Activated gamma-delta T cell treated with anti-CD3 and anti-CD28 coated beads, Interleukin-2, amount 50 U/mL, for 16 hours (primary cell): ENCODE measurements around the gene HSD17B14.
A peak's percentile ranks its signal among the peaks of the same experiment; 100 is the strongest.
"Not testable (repeated sequence)": the region's sequence is repeated elsewhere in the genome, so short reads cannot be mapped to it uniquely, and the experiment has no call there.

Experiments
- DNase-seq: peaks from one replicate; pipeline ENCODE4 v3.0.0-alpha.2; 2020; ENCODE audit warnings: low read depth

Gene HSD17B14

GRCh38 chr19:48836089-48837017, at the start of gene HSD17B14:
Gene HSD17B14, minus strand, starts transcription at chr19:48836491. Its CDS starts 80 bp downstream, at chr19:48836411.
- no peak for DNase-seq

- no peak for DNase-seq
These were observed 47.4 kb upstream of the HSD17B14 start for GRCh38 chr19:48883726-48884125.

GRCh38 chr19:48881741-48882657, 45.7 kb upstream of the HSD17B14 start:
- no peak for DNase-seq

- not testable (repeated sequence) for DNase-seq
These were observed 43.4 kb upstream of the HSD17B14 start for GRCh38 chr19:48879696-48880095.

GRCh38 chr19:48879025-48879637, 42.8 kb upstream of the HSD17B14 start:
- no peak for DNase-seq

GRCh38 chr19:48878196-48879024, 42.1 kb upstream of the HSD17B14 start:
- DNase-seq = no peak

GRCh38 chr19:48877855-48878195, 41.5 kb upstream of the HSD17B14 start:
- no peak for DNase-seq

- not testable (repeated sequence) for DNase-seq
These were observed 40.0 kb upstream of the HSD17B14 start for GRCh38 chr19:48876043-48876981.

GRCh38 chr19:48874303-48875135, 38.2 kb upstream of the HSD17B14 start:
- no peak for DNase-seq

GRCh38 chr19:48873476-48874302, 37.4 kb upstream of the HSD17B14 start:
- DNase-seq = no peak

- peak; percentile 59 for DNase-seq
These were observed 36.7 kb upstream of the HSD17B14 start for GRCh38 chr19:48872884-48873475.

GRCh38 chr19:48872182-48872883, 36.0 kb upstream of the HSD17B14 start, which contains the start of gene PPP1R15A:
Gene PPP1R15A, plus strand, starts transcription at chr19:48872421. Its CDS starts 813 bp downstream, at chr19:48873234.
- peak; percentile 98 for DNase-seq

GRCh38 chr19:48871471-48872181, 35.3 kb upstream of the HSD17B14 start:
- not testable (repeated sequence) for DNase-seq

GRCh38 chr19:48870048-48870447, 33.8 kb upstream of the HSD17B14 start:
- no peak for DNase-seq

GRCh38 chr19:48868114-48868886, 32.0 kb upstream of the HSD17B14 start, which contains the start of gene PLEKHA4:
Gene PLEKHA4, minus strand, starts transcription at chr19:48868617. Its CDS starts 997 bp downstream, at chr19:48867620.
- no peak for DNase-seq

GRCh38 chr19:48867746-48868113, 31.4 kb upstream of the HSD17B14 start:
- DNase-seq = no peak
